ENCODE measurements around the gene OR1J2. TPM values are rescaled to one million over a fixed set of nuclear protein-coding genes. Genes with fewer than 3 reads are reported as not detected.

OR1J2 gene
- polyA plus RNA-seq, 1 donor (not counting 4 experiments of a cell fraction or from before 2014, with no cell fraction given) = not detected

- FAIRE-seq = no peak
- Histone ChIP-seq H3K9me1 (ENCODE audit: control insufficient read depth, extremely low read depth, insufficient read depth, low read length) (no peaks in the 10 kb centered on the region), H3K9me3 (ENCODE audit: control insufficient read depth, low read depth, low read length) (no peaks in the 10 kb centered on the region), H3K4me1 (ENCODE audit: control insufficient read depth, extremely low read depth, insufficient read depth, low read length) (no peaks in the 10 kb centered on the region), H2AFZ (ENCODE audit: control insufficient read depth, low read length) (no peak overlapping the region), H3K27ac (ENCODE audit: control insufficient read depth, insufficient read depth, low read length) (no peak overlapping the region), H3K27me3 (ENCODE audit: control insufficient read depth, extremely low read depth, insufficient read depth, low read length) (no peaks in the 10 kb centered on the region), H3K9ac (ENCODE audit: control insufficient read depth, extremely low read depth, insufficient read depth, low read length) (no peak overlapping the region), H4K20me1 (ENCODE audit: control insufficient read depth, extremely low read depth, insufficient read depth, low read length) (no peaks in the 10 kb centered on the region), H3K4me2 (ENCODE audit: control insufficient read depth, extremely low read depth, insufficient read depth, low read depth, low read length) (no peak overlapping the region), H3K36me3 (ENCODE audit: control insufficient read depth in 2 of 2, extremely low read depth in 1 of 2, insufficient read depth in 2 of 2, low read length in 2 of 2) (no peaks in the 10 kb centered on the region), H3K79me2 (ENCODE audit: control insufficient read depth, insufficient read depth, low read length) (no peaks in the 10 kb centered on the region), H3K4me3 (ENCODE audit: control insufficient read depth in 2 of 3, extremely low read depth in 1 of 3, insufficient read depth in 2 of 3, low read depth in 1 of 3, low read length in 3 of 3) (no peak overlapping the region)
- DNase-seq (ENCODE audit: low read depth, low spot score) = no peak
- dilution Hi-C loops (cut with MboI; ENCODE audit: extremely low pct_ligation_motif_present, low sequenced_read_pairs) = loop anchor here (25.0 kb wide), 1 partner anchor 218 kb away; the partner anchor contains the start of gene OR1L6
- no peak for TF ChIP-seq CTCF (optimal IDR thresholded peaks at IDR 0.05 in 1 of 3, IDR thresholded peaks at IDR 0.05 in 1 of 3, conservative IDR thresholded peaks at IDR 0.05 in 1 of 3; ENCODE audit: extremely low read depth in 1 of 3, insufficient read depth in 2 of 3, low read length in 3 of 3)
- no peak for TF ChIP-seq EZH2 (IDR thresholded peaks at IDR 0.05; ENCODE audit: low read length)
Observed at GRCh38 chr9:122519376-122519775, 8.8 kb downstream of the OR1J2 start.

GRCh38 chr9:122526602-122527001 lies 16.0 kb downstream of the OR1J2 start:
- no peaks in the 10 kb centered on the region for H3K9me3 ChIP-seq (ENCODE audit: control insufficient read depth, low read depth, low read length)
- no peak overlapping the region for H2AFZ ChIP-seq (ENCODE audit: control insufficient read depth, low read length)
- TF ChIP-seq EZH2 (IDR thresholded peaks at IDR 0.05; ENCODE audit: low read length) (no peak), CTCF (optimal IDR thresholded peaks at IDR 0.05 in 1 of 3, IDR thresholded peaks at IDR 0.05 in 1 of 3, conservative IDR thresholded peaks at IDR 0.05 in 1 of 3; ENCODE audit: extremely low read depth in 1 of 3, insufficient read depth in 2 of 3, low read length in 3 of 3) (no peak)
- H3K4me2 ChIP-seq (ENCODE audit: control insufficient read depth, extremely low read depth, insufficient read depth, low read depth, low read length) = no peak overlapping the region
- no peaks in the 10 kb centered on the region for H3K27me3 ChIP-seq (ENCODE audit: control insufficient read depth, extremely low read depth, insufficient read depth, low read length)
- H3K79me2 ChIP-seq (ENCODE audit: control insufficient read depth, insufficient read depth, low read length) = no peaks in the 10 kb centered on the region
- no peak for DNase-seq (ENCODE audit: low read depth, low spot score)
- peaks cover 3% of the 10 kb centered on the region for H4K20me1 ChIP-seq (ENCODE audit: control insufficient read depth, extremely low read depth, insufficient read depth, low read length)
- H3K4me3 ChIP-seq (ENCODE audit: control insufficient read depth in 2 of 3, extremely low read depth in 1 of 3, insufficient read depth in 2 of 3, low read depth in 1 of 3, low read length in 3 of 3) = no peak overlapping the region
- H3K36me3 ChIP-seq (ENCODE audit: control insufficient read depth in 2 of 2, extremely low read depth in 1 of 2, insufficient read depth in 2 of 2, low read length in 2 of 2) = no peaks in the 10 kb centered on the region
- no peaks in the 10 kb centered on the region for H3K4me1 ChIP-seq (ENCODE audit: control insufficient read depth, extremely low read depth, insufficient read depth, low read length)
- H3K9me1 ChIP-seq (ENCODE audit: control insufficient read depth, extremely low read depth, insufficient read depth, low read length) = no peaks in the 10 kb centered on the region
- H3K27ac ChIP-seq (ENCODE audit: control insufficient read depth, insufficient read depth, low read length) = no peak overlapping the region
- no peak overlapping the region for H3K9ac ChIP-seq (ENCODE audit: control insufficient read depth, extremely low read depth, insufficient read depth, low read length)
- no peak for FAIRE-seq
- dilution Hi-C loops (cut with MboI; ENCODE audit: extremely low pct_ligation_motif_present, low sequenced_read_pairs) = no loop called here

All from keratinocyte (primary cell).